ENCODE results near the gene PLEKHA1.

The PLEKHA1 gene

GRCh38 chr10:122413327-122413726, 38.8 kb downstream of the PLEKHA1 start:
- peaks cover 9 to 14% of the 10 kb centered on the region in 2 donors for H3K36me3 ChIP-seq (ENCODE audit: control insufficient read depth in 1 of 2, insufficient read depth in 2 of 2, low read length in 2 of 2)
- H3K9me3 ChIP-seq (ENCODE audit: control insufficient read depth in 1 of 2, low read length in 2 of 2): no peaks in the 10 kb centered on the region
- H3K27me3 ChIP-seq (ENCODE audit: low read depth, low read length): no peaks in the 10 kb centered on the region
- H3K4me3 ChIP-seq (ENCODE audit: low read depth in 1 of 2, low read length in 2 of 2): no peak overlapping the region
- no peak overlapping the region for H3K27ac ChIP-seq (ENCODE audit: low read length)
- H3K4me1 ChIP-seq (ENCODE audit: control insufficient read depth in 1 of 2, insufficient read depth in 2 of 2, low read length in 2 of 2): no peaks in the 10 kb centered on the region

- peaks cover 10 to 19% of the 10 kb centered on the region in 2 donors for H3K36me3 ChIP-seq (ENCODE audit: control insufficient read depth in 1 of 2, insufficient read depth in 2 of 2, low read length in 2 of 2)
- no peak overlapping the region for H3K27ac ChIP-seq (ENCODE audit: low read length)
- peaks cover 4 to 14% of the 10 kb centered on the region in 2 donors for H3K4me1 ChIP-seq (ENCODE audit: control insufficient read depth in 1 of 2, insufficient read depth in 2 of 2, low read length in 2 of 2)
- H3K4me3 ChIP-seq (ENCODE audit: low read depth in 1 of 2, low read length in 2 of 2): no peak overlapping the region
- H3K9me3 ChIP-seq (ENCODE audit: control insufficient read depth in 1 of 2, low read length in 2 of 2): no peaks in the 10 kb centered on the region
- H3K27me3 ChIP-seq (ENCODE audit: low read depth, low read length): no peaks in the 10 kb centered on the region
These were observed 43.2 kb downstream of the PLEKHA1 start for GRCh38 chr10:122417667-122418066.

- Histone ChIP-seq H3K27ac (ENCODE audit: low read length) (no peak overlapping the region), H3K36me3 (ENCODE audit: control insufficient read depth in 1 of 2, insufficient read depth in 2 of 2, low read length in 2 of 2) (peaks cover 10% of the 10 kb centered on the region in 2 donors), H3K4me3 (ENCODE audit: low read depth in 1 of 2, low read length in 2 of 2) (no peak overlapping the region), H3K27me3 (ENCODE audit: low read depth, low read length) (no peaks in the 10 kb centered on the region), H3K4me1 (ENCODE audit: control insufficient read depth in 1 of 2, insufficient read depth in 2 of 2, low read length in 2 of 2) (peaks cover 4 to 14% of the 10 kb centered on the region in 2 donors), H3K9me3 (ENCODE audit: control insufficient read depth in 1 of 2, low read length in 2 of 2) (no peaks in the 10 kb centered on the region)
These were observed 44.5 kb downstream of the PLEKHA1 start for GRCh38 chr10:122419016-122419415.

- H3K27me3 ChIP-seq (ENCODE audit: low read depth, low read length): no peaks in the 10 kb centered on the region
- H3K4me3 ChIP-seq (ENCODE audit: low read depth in 1 of 2, low read length in 2 of 2): no peak overlapping the region
- peaks cover 10 to 14% of the 10 kb centered on the region in 2 donors for H3K36me3 ChIP-seq (ENCODE audit: control insufficient read depth in 1 of 2, insufficient read depth in 2 of 2, low read length in 2 of 2)
- H3K4me1 ChIP-seq (ENCODE audit: control insufficient read depth in 1 of 2, insufficient read depth in 2 of 2, low read length in 2 of 2): peaks cover 4 to 14% of the 10 kb centered on the region in 2 donors
- H3K9me3 ChIP-seq (ENCODE audit: control insufficient read depth in 1 of 2, low read length in 2 of 2): no peaks in the 10 kb centered on the region
- no peak overlapping the region for H3K27ac ChIP-seq (ENCODE audit: low read length)
These were observed 45.5 kb downstream of the PLEKHA1 start for GRCh38 chr10:122419876-122420623.

- Histone ChIP-seq H3K9me3 (ENCODE audit: control insufficient read depth in 1 of 2, low read length in 2 of 2) (no peaks in the 10 kb centered on the region), H3K36me3 (ENCODE audit: control insufficient read depth in 1 of 2, insufficient read depth in 2 of 2, low read length in 2 of 2) (peaks cover 10 to 14% of the 10 kb centered on the region in 2 donors), H3K27ac (ENCODE audit: low read length) (no peak overlapping the region), H3K27me3 (ENCODE audit: low read depth, low read length) (no peaks in the 10 kb centered on the region), H3K4me3 (ENCODE audit: low read depth in 1 of 2, low read length in 2 of 2) (no peak overlapping the region), H3K4me1 (ENCODE audit: control insufficient read depth in 1 of 2, insufficient read depth in 2 of 2, low read length in 2 of 2) (peaks cover 4 to 14% of the 10 kb centered on the region in 2 donors)
These were observed 46.1 kb downstream of the PLEKHA1 start for GRCh38 chr10:122420624-122421007.

GRCh38 chr10:122421054-122421625, 46.6 kb downstream of the PLEKHA1 start:
- Histone ChIP-seq H3K4me1 (ENCODE audit: control insufficient read depth in 1 of 2, insufficient read depth in 2 of 2, low read length in 2 of 2) (peaks cover 4 to 14% of the 10 kb centered on the region in 2 donors), H3K36me3 (ENCODE audit: control insufficient read depth in 1 of 2, insufficient read depth in 2 of 2, low read length in 2 of 2) (peaks cover 8 to 14% of the 10 kb centered on the region in 2 donors), H3K4me3 (ENCODE audit: low read depth in 1 of 2, low read length in 2 of 2) (no peak overlapping the region), H3K27ac (ENCODE audit: low read length) (peak overlapping the region; percentile 34), H3K9me3 (ENCODE audit: control insufficient read depth in 1 of 2, low read length in 2 of 2) (no peaks in the 10 kb centered on the region), H3K27me3 (ENCODE audit: low read depth, low read length) (no peaks in the 10 kb centered on the region)

- Histone ChIP-seq H3K27me3 (ENCODE audit: low read depth, low read length) (no peaks in the 10 kb centered on the region), H3K4me3 (ENCODE audit: low read depth in 1 of 2, low read length in 2 of 2) (no peak overlapping the region), H3K9me3 (ENCODE audit: control insufficient read depth in 1 of 2, low read length in 2 of 2) (no peaks in the 10 kb centered on the region), H3K27ac (ENCODE audit: low read length) (no peak overlapping the region), H3K4me1 (ENCODE audit: control insufficient read depth in 1 of 2, insufficient read depth in 2 of 2, low read length in 2 of 2) (peaks cover 4 to 14% of the 10 kb centered on the region in 2 donors), H3K36me3 (ENCODE audit: control insufficient read depth in 1 of 2, insufficient read depth in 2 of 2, low read length in 2 of 2) (peaks cover 2 to 14% of the 10 kb centered on the region in 2 donors)
These were observed 47.2 kb downstream of the PLEKHA1 start for GRCh38 chr10:122421742-122422141.

GRCh38 chr10:122422266-122422989, 47.9 kb downstream of the PLEKHA1 start:
- Histone ChIP-seq H3K27me3 (ENCODE audit: low read depth, low read length) (no peaks in the 10 kb centered on the region), H3K4me3 (ENCODE audit: low read depth in 1 of 2, low read length in 2 of 2) (no peak overlapping the region), H3K27ac (ENCODE audit: low read length) (peak overlapping the region; percentile 36), H3K4me1 (ENCODE audit: control insufficient read depth in 1 of 2, insufficient read depth in 2 of 2, low read length in 2 of 2) (peaks cover 4 to 14% of the 10 kb centered on the region in 2 donors), H3K9me3 (ENCODE audit: control insufficient read depth in 1 of 2, low read length in 2 of 2) (no peaks in the 10 kb centered on the region), H3K36me3 (ENCODE audit: control insufficient read depth in 1 of 2, insufficient read depth in 2 of 2, low read length in 2 of 2) (peaks cover 0 to 14% of the 10 kb centered on the region in 2 donors)

- Histone ChIP-seq H3K9me3 (ENCODE audit: control insufficient read depth in 1 of 2, low read length in 2 of 2) (no peaks in the 10 kb centered on the region), H3K4me3 (ENCODE audit: low read depth in 1 of 2, low read length in 2 of 2) (no peak overlapping the region), H3K27ac (ENCODE audit: low read length) (no peak overlapping the region), H3K4me1 (ENCODE audit: control insufficient read depth in 1 of 2, insufficient read depth in 2 of 2, low read length in 2 of 2) (peaks cover 4 to 13% of the 10 kb centered on the region in 2 donors), H3K27me3 (ENCODE audit: low read depth, low read length) (no peaks in the 10 kb centered on the region), H3K36me3 (ENCODE audit: control insufficient read depth in 1 of 2, insufficient read depth in 2 of 2, low read length in 2 of 2) (peaks cover 4 to 14% of the 10 kb centered on the region in 2 donors)
These were observed 49.6 kb downstream of the PLEKHA1 start for GRCh38 chr10:122424059-122424458.

GRCh38 chr10:122426829-122427228, 52.3 kb downstream of the PLEKHA1 start:
- Histone ChIP-seq H3K4me1 (ENCODE audit: control insufficient read depth in 1 of 2, insufficient read depth in 2 of 2, low read length in 2 of 2) (no peaks in the 10 kb centered on the region), H3K36me3 (ENCODE audit: control insufficient read depth in 1 of 2, insufficient read depth in 2 of 2, low read length in 2 of 2) (peaks cover 7 to 11% of the 10 kb centered on the region in 2 donors), H3K4me3 (ENCODE audit: low read depth in 1 of 2, low read length in 2 of 2) (no peak overlapping the region), H3K9me3 (ENCODE audit: control insufficient read depth in 1 of 2, low read length in 2 of 2) (no peaks in the 10 kb centered on the region), H3K27me3 (ENCODE audit: low read depth, low read length) (no peaks in the 10 kb centered on the region), H3K27ac (ENCODE audit: low read length) (no peak overlapping the region)

GRCh38 chr10:122427280-122427679, 52.8 kb downstream of the PLEKHA1 start:
- Histone ChIP-seq H3K27me3 (ENCODE audit: low read depth, low read length) (no peaks in the 10 kb centered on the region), H3K27ac (ENCODE audit: low read length) (no peak overlapping the region), H3K9me3 (ENCODE audit: control insufficient read depth in 1 of 2, low read length in 2 of 2) (no peaks in the 10 kb centered on the region), H3K4me1 (ENCODE audit: control insufficient read depth in 1 of 2, insufficient read depth in 2 of 2, low read length in 2 of 2) (no peaks in the 10 kb centered on the region), H3K36me3 (ENCODE audit: control insufficient read depth in 1 of 2, insufficient read depth in 2 of 2, low read length in 2 of 2) (peaks cover 7 to 10% of the 10 kb centered on the region in 2 donors), H3K4me3 (ENCODE audit: low read depth in 1 of 2, low read length in 2 of 2) (no peak overlapping the region)
